H1 (cell line): ENCODE results near the gene PRRX2. TPM values are rescaled to one million over a fixed set of nuclear protein-coding genes. Genes with fewer than 3 reads are reported as not detected.

Experiments
- KDM4A ChIP-seq: IDR thresholded peaks from one replicate; pipeline ENCODE4 v1.7.1; 2012; ENCODE audit warnings: low read depth, mild to moderate bottlenecking, moderate library complexity, low read length, inconsistent platforms; ENCODE audit not compliant: severe bottlenecking
- KDM5A ChIP-seq: fragments of 200-600 bp; IDR thresholded peaks from 2 replicates; pipeline ENCODE4 v1.7.1; 2012; ENCODE audit warnings: mild to moderate bottlenecking, low read length, inconsistent platforms, mixed read lengths
- TAF1 ChIP-seq: IDR thresholded peaks from 2 replicates; pipeline ENCODE4 v1.6.1; 2011; ENCODE audit warnings: mild to moderate bottlenecking, low read depth, low read length
- polyA plus RNA-seq, 7 experiments: library from polyadenylated mRNA; depleted of rRNA in 3 of 7; stranded (reverse) in 5 of 7; unstranded in 2 of 7; fragments of >200 nt in 5 of 7; fragments of 200-250 nt in 2 of 7; gene quantifications; 1 replicate in 5 of 7; 2 replicates in 1 of 7; 4 replicates in 1 of 7; pipeline versions ENCODE4 v1.2.1 to v1.2.3, GENCODE V29; 2011 to 2013; ENCODE audit warnings: missing spikeins in 2 of 7, mixed read lengths in 2 of 7
- total RNA-seq: library from RNA; stranded (reverse); fragmentation: NEBNext Ultra II Directional; extraction: Animal tissue kit (Norgen Biotek cat#: 25700); gene quantifications from 2 replicates; pipeline ENCODE4 v1.2.1, GENCODE V29; 2021

The PRRX2 gene
- total and polyA plus RNA-seq, 2 of the 8 experiments (the other 6 are each of a cell fraction or from before 2014, with no cell fraction given) = 5.8 to 9.2 TPM

GRCh38 chr9:129681924-129682323 is 16.5 kb downstream of the PRRX2 start (continued):
- TF ChIP-seq KDM5A = no peak
- no peak for TF ChIP-seq KDM4A
- TF ChIP-seq TAF1 = no peak
